Mucosa of descending colon (tissue), 3 donors: ENCODE measurements around the gene RABEP1. TPM values are rescaled to one million over a fixed set of nuclear protein-coding genes. Genes with fewer than 3 reads are reported as not detected.
A peak's percentile ranks its signal among the peaks of the same experiment; 100 is the strongest.

Source experiments
- ATAC-seq: fragments of 200-7000 bp; cut with Tn5 transposase; one replicate; pipeline ENCODE4 v1.9.1; 2020; ENCODE audit warnings: mild to moderate bottlenecking, moderate library complexity
- DNase-seq, 3 donors: peaks; one replicate each; pipeline ENCODE4 v3.0.0-alpha.2; 2020
- H3K36me3 ChIP-seq: fragments of 200-600 bp; one replicate; pipeline ENCODE4 v1.8.0; 2021; ENCODE audit warnings: low read depth, mild to moderate bottlenecking
- H3K4me1 ChIP-seq: fragments of 200-600 bp; one replicate; pipeline ENCODE4 v1.8.0; 2021; ENCODE audit warnings: low read depth, mild to moderate bottlenecking
- H3K4me3 ChIP-seq: fragments of 200-600 bp; one replicate; pipeline ENCODE4 v1.8.0; 2021; ENCODE audit warnings: mild to moderate bottlenecking
- H3K9me3 ChIP-seq: fragments of 200-600 bp; one replicate; pipeline ENCODE4 v1.8.0; 2021; ENCODE audit warnings: mild to moderate bottlenecking
- intact Hi-C, 2 donors: fragments of 100-400 bp; cut with DNase I in 1 of 2; cut with micrococcal nuclease in 1 of 2; formaldehyde crosslinking; loops; one replicate each; pipeline versions ENCODE4 v1.11.0 to v1.11.1; 2022; cut with DNase I, micrococcal nuclease
- total RNA-seq, 3 donors: library from RNA; stranded (reverse); fragmentation: NEBNext Ultra II Directional in 2 of 3; extraction: Animal tissue kit (Norgen Biotek cat#: 25700) in 2 of 3; gene quantifications; one replicate each; pipeline versions ENCODE4 v1.2.1 to v1.2.4, GENCODE V29; 2021 to 2023
- TF ChIP-seq, protein P1 (sequence below): fragments of 200-600 bp; IDR thresholded peaks from one replicate; pipeline ENCODE4 v1.8.0; 2022; ENCODE audit warnings: antibody characterized with exemption, mild to moderate bottlenecking
- donor health status: DM: no; HTN: no; CAD: no; lungs with moderate emphysema.
- donor health status: DM: no; HTN: no; CAD: no.
- donor health status: DM: no; HTN: yes; CAD: no.

The RABEP1 gene
- total RNA-seq, 3 donors from 2014 or later = 24.9 to 53.4 (median 30.7) TPM

DNA sequence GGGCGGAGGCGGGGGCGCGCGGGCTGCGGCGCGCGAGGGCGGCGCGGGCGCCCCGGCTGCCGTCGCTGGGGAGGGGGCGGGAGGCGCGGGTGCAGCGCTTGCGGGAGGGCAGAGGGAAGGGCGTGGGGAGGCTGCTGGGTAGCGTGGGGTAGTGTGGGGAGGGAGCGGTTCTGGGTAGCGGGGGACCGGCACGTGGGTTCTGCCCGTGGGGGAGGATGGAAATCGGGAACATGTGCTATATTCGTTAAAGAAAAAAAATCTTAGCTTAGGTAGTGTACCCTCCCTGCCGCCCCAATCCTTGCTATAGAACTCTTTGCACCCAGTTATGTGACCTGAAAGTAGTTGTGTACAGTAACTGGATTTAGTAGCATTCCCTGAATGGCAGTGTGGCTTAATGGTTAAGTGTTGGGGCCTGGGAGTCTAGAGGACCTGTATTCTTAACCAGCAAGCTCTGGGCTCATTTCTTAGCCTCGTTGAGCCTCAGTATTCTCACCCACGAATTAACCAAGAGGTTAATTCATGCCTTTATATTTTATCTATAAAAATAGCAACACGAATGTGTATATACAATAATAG, 646 bp downstream of the RABEP1 start:
- no peaks in the 10 kb centered on the region for H3K9me3 ChIP-seq
- TF ChIP-seq, protein P1, sequence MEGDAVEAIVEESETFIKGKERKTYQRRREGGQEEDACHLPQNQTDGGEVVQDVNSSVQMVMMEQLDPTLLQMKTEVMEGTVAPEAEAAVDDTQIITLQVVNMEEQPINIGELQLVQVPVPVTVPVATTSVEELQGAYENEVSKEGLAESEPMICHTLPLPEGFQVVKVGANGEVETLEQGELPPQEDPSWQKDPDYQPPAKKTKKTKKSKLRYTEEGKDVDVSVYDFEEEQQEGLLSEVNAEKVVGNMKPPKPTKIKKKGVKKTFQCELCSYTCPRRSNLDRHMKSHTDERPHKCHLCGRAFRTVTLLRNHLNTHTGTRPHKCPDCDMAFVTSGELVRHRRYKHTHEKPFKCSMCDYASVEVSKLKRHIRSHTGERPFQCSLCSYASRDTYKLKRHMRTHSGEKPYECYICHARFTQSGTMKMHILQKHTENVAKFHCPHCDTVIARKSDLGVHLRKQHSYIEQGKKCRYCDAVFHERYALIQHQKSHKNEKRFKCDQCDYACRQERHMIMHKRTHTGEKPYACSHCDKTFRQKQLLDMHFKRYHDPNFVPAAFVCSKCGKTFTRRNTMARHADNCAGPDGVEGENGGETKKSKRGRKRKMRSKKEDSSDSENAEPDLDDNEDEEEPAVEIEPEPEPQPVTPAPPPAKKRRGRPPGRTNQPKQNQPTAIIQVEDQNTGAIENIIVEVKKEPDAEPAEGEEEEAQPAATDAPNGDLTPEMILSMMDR = no peak
- ATAC-seq (no peak), DNase-seq (peak in 2 of 3 donors; percentile 29 to 61)
- H3K4me3 ChIP-seq = peak overlapping the region; percentile 92
- peaks cover 15% of the 10 kb centered on the region for H3K4me1 ChIP-seq
- intact Hi-C loops = no loop called here
- no peaks in the 10 kb centered on the region for H3K36me3 ChIP-seq

- ATAC-seq (no peak), DNase-seq (no peak)
- intact Hi-C loops = no loop called here
- TF ChIP-seq, protein P1 = no peak
- no peaks in the 10 kb centered on the region for H3K36me3 ChIP-seq
- peaks cover 15% of the 10 kb centered on the region for H3K4me1 ChIP-seq
- no peak overlapping the region for H3K4me3 ChIP-seq
- H3K9me3 ChIP-seq = no peaks in the 10 kb centered on the region
These were observed 1.7 kb downstream of the RABEP1 start for GRCh38 chr17:5283571-5284315.

GRCh38 chr17:5284681-5285080, 2.6 kb downstream of the RABEP1 start:
- TF ChIP-seq, protein P1 = no peak
- no peak for ATAC-seq
- intact Hi-C loops = no loop called here
- no peaks in the 10 kb centered on the region for H3K9me3 ChIP-seq
- no peaks in the 10 kb centered on the region for H3K36me3 ChIP-seq
- H3K4me1 ChIP-seq = peaks cover 15% of the 10 kb centered on the region
- DNase-seq = no peak
- no peak overlapping the region for H3K4me3 ChIP-seq

DNA sequence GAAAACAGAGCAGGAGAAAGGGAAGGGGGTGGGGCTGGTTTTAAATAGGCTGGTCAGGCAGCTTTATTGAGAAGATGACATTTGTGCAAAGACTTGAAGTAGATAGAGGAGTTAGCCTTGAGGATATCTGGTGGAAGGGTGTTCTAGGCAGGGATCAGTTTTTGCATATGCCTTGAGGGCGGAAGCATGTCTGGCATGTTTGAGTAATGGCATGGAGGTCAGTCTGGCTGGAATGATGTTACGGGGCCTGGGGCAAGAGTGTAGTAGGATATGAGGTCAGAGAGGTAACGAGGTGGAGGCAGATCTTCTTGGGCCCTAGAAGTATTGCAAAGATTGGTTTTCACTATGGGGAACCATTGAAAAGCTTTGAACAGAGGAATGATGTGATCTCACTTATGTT, 4.8 kb downstream of the RABEP1 start:
- H3K4me3 ChIP-seq = no peak overlapping the region
- no peak for DNase-seq
- intact Hi-C loops = no loop called here
- peaks cover 15% of the 10 kb centered on the region for H3K4me1 ChIP-seq
- H3K9me3 ChIP-seq = no peaks in the 10 kb centered on the region
- TF ChIP-seq, protein P1 = no peak
- no peaks in the 10 kb centered on the region for H3K36me3 ChIP-seq
- no peak for ATAC-seq

DNA sequence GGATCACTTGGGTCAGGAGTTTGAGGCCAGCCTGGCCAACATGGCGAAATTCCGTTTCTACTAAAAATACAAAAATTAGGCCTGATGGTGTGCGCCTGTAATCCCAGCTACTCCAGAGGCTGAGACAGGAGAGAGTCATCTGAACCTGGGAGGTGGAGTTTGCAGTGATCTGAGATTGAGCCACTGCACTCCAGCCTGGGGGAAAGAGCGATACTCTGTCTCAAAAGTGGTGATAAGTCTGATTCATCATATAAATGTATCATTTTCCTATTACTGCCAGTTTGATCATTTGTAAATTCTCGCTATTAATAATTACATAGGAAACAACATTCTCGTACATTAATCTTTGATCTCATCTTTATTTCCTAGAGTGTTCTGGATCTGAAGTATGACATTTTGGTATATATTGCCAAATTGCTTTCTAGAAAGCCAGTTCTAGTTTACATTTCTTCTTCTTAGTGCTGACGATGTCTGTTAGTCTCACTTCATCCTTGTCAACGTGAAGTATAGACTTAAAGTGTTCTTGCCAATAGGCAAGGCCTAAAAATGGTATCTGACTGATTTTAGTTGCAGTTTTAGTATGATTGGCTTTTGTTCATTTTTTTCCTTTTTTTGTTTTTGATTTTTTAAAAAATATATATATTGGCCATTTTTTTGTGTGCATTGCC, 9.7 kb downstream of the RABEP1 start:
- Histone ChIP-seq H3K4me1 (no peaks in the 10 kb centered on the region), H3K9me3 (no peaks in the 10 kb centered on the region), H3K36me3 (no peaks in the 10 kb centered on the region), H3K4me3 (no peak overlapping the region)
- ATAC-seq (no peak), DNase-seq (no peak)
- intact Hi-C loops = no loop called here
- TF ChIP-seq, protein P1 = no peak
